GM12892 (cell line): ENCODE data around the gene ANO1.

Experiments
- POLR2AphosphoS5 ChIP-seq: IDR thresholded peaks from 2 replicates; pipeline ENCODE4 v1.6.1; 2011; ENCODE audit warnings: low read depth, low read length, control low read depth
- TAF1 ChIP-seq: IDR thresholded peaks from 2 replicates; pipeline ENCODE4 v1.6.1; 2011; ENCODE audit warnings: low read depth, mild to moderate bottlenecking, control low read depth, low read length, borderline replicate concordance

DNA sequence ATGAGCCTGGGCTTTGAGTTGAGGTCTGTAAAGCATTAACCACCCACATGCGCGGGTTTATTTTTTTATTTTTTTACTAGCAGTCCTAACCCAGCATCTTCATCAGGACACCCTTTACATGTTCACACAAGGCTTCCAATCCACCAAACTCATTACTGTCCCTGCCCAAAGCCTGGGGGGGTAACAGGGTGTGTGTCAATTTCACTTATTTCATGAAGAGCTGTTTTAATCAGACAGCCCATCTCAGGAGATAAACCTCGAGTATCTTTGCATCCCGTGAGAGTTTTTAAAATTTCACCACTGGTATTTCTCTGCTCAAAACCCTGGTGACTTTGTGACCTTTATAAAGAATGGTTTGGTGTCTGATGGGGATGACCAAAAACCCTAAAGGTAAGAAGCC, 45.6 kb downstream of the ANO1 start:
- TF ChIP-seq TAF1 = no peak
- TF ChIP-seq POLR2AphosphoS5 = no peak
